ENCODE data around the gene FGD2. TPM values are rescaled to one million over a fixed set of nuclear protein-coding genes. Genes with fewer than 3 reads are reported as not detected.

Gene FGD2
- not detected in 2 replicates for total RNA-seq

GRCh38 chr6:37005061-37005810 lies at the start of gene FGD2:
Gene FGD2 (plus strand): TSS chr6:37005655. CDS start chr6:37005818, 163 bp downstream.

GRCh38 chr6:36985808-36986703 lies 19.4 kb upstream of the FGD2 start, which contains the start of gene MTCH1:
Gene MTCH1 (minus strand): TSS chr6:36986196. CDS start chr6:36986173, 23 bp downstream.

Other genes with a start within 250 kb of the FGD2 start
- gene CPNE5, start 166.2 kb upstream of the FGD2 start, total RNA-seq = 0.12 and 0.16 TPM in 2 replicates
- 15.4 TPM in 2 replicates for gene PPIL1, start 130.9 kb upstream of the FGD2 start, total RNA-seq
- 64.5 and 79.2 TPM in 2 replicates for gene C6orf89, start 119.7 kb upstream of the FGD2 start, total RNA-seq
- gene PI16, start 50.9 kb upstream of the FGD2 start, total RNA-seq = 0.16 TPM in 1 of 2 replicates, not detected in the other
- gene MTCH1, start 19.5 kb upstream of the FGD2 start, total RNA-seq = 240 and 258 TPM in 2 replicates
- 58.8 and 84.5 TPM in 2 replicates for gene PIM1, start 164.5 kb downstream of the FGD2 start, total RNA-seq